Activated CD4-positive, alpha-beta T cell treated with anti-CD3 and anti-CD28 coated beads for 36 hours (primary cell): ENCODE measurements around the gene FNDC3B. TPM values are rescaled to one million over a fixed set of nuclear protein-coding genes. Genes with fewer than 3 reads are reported as not detected.

ENCODE experiments used
- ATAC-seq: fragments of 200-7000 bp; cut with Tn5 transposase; one replicate; pipeline ENCODE4 v1.10.0; 2021; ENCODE audit warnings: mild to moderate bottlenecking, moderate library complexity
- CTCF ChIA-PET: fragments of 350-600 bp; sonication (Branson Sonifier 250); formaldehyde crosslinking; loops from one replicate; lab custom pipeline; 2021; ENCODE audit warnings: antibody characterized with exemption; lab: Charles Lee
- POLR2A ChIA-PET: fragments of 350-600 bp; sonication (Branson Sonifier 250); formaldehyde crosslinking; loops from one replicate; lab custom pipeline; 2021; ENCODE audit warnings: antibody characterized with exemption, inconsistent platforms; lab: Charles Lee
- DNase-seq: peaks from one replicate; pipeline ENCODE4 v3.0.0-alpha.2; 2020
- H3K27ac Mint-ChIP-seq: one replicate; pipeline ENCODE4 v1.8.0; 2021; ENCODE audit warnings: mixed read lengths
- H3K27me3 Mint-ChIP-seq: one replicate; pipeline ENCODE4 v1.8.0; 2021; ENCODE audit warnings: mixed read lengths
- H3K36me3 Mint-ChIP-seq: one replicate; pipeline ENCODE4 v1.8.0; 2021; ENCODE audit warnings: low read depth, mixed read lengths
- H3K4me1 Mint-ChIP-seq: one replicate; pipeline ENCODE4 v1.8.0; 2021; ENCODE audit warnings: mixed read lengths
- H3K4me3 Mint-ChIP-seq: one replicate; pipeline ENCODE4 v1.8.0; 2021; ENCODE audit warnings: mild to moderate bottlenecking, moderate library complexity, mixed read lengths
- H3K9me3 Mint-ChIP-seq: one replicate; pipeline ENCODE4 v1.8.0; 2021; ENCODE audit warnings: low read depth, mixed read lengths
- intact Hi-C, 2 experiments: fragments of 100-400 bp; cut with DNase I in 1 of 2; cut with micrococcal nuclease in 1 of 2; formaldehyde crosslinking; loops; one replicate each; pipeline versions ENCODE4 v1.14.2 to v1.15.1; 2022 to 2024; cut with DNase I, micrococcal nuclease
- total RNA-seq, 2 experiments: library from RNA; stranded (reverse); gene quantifications; one replicate each; pipeline ENCODE4 v1.2.3, GENCODE V29; 2021

FNDC3B gene
- total RNA-seq, 2 experiments from 2014 or later = 10.5 to 14.2 TPM

DNA sequence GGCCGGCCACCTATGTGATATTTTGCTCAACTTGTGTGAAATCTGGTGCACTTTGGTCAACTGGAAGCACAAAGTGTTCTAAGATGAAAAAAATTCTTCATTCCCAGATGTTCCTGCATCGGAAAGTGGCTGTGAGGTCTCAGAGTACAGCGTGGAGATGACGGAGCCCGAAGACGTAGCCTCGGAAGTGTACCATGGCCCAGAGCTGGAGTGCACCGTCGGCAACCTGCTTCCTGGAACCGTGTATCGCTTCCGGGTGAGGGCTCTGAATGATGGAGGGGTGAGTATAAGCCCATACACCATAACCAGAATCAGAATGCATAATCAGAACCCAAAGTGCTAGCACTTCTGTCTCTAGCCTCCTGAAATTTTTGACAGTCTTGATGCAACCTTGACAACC lies 304.6 kb downstream of the FNDC3B start:
- no peaks in the 10 kb centered on the region for H3K9me3 Mint-ChIP-seq
- H3K36me3 Mint-ChIP-seq = peaks cover 32% of the 10 kb centered on the region
- POLR2A ChIA-PET = no interaction called here
- H3K4me1 Mint-ChIP-seq = no peaks in the 10 kb centered on the region
- DNase-seq (no peak), ATAC-seq (no peak)
- no peak overlapping the region for H3K27ac Mint-ChIP-seq
- CTCF ChIA-PET = interaction anchor here (0.6 to 3.9 kb wide), 3 partner anchors 11 to 514 kb away, joined by 3 to 35 read pairs (median 13); no protein-coding TSS in a partner anchor
- intact Hi-C loops = loop anchor here (5.0 kb wide), 2 partner anchors 572 to 697 kb away; no protein-coding TSS in a partner anchor
- no peak overlapping the region for H3K4me3 Mint-ChIP-seq
- no peaks in the 10 kb centered on the region for H3K27me3 Mint-ChIP-seq

DNA sequence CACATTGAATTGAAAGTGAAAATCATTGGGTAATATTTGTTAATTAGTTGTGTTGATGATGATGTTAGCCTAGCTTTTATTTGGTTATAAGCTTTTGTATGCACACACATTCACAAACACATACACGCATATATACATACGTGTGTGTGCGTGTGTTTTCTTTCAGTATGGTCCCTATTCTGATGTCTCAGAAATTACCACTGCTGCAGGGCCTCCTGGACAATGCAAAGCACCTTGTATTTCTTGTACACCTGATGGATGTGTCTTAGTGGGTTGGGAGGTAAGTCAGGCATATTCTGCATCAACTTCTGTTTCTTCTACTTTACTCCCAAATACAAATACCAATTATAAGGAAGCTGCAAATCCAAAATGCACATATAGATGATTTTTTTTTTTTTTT lies 306.8 kb downstream of the FNDC3B start:
- Mint-ChIP-seq H3K27me3 (no peaks in the 10 kb centered on the region), H3K9me3 (no peaks in the 10 kb centered on the region), H3K36me3 (peaks cover 36% of the 10 kb centered on the region), H3K4me3 (no peak overlapping the region), H3K4me1 (no peaks in the 10 kb centered on the region), H3K27ac (no peak overlapping the region)
- intact Hi-C loops = no loop called here
- POLR2A ChIA-PET = no interaction called here
- no peak for DNase-seq
- no peak for ATAC-seq
- CTCF ChIA-PET = interaction anchor here (1.2 kb wide), 1 partner anchor 14 kb away, joined by 5 read pairs; no protein-coding TSS in a partner anchor

DNA sequence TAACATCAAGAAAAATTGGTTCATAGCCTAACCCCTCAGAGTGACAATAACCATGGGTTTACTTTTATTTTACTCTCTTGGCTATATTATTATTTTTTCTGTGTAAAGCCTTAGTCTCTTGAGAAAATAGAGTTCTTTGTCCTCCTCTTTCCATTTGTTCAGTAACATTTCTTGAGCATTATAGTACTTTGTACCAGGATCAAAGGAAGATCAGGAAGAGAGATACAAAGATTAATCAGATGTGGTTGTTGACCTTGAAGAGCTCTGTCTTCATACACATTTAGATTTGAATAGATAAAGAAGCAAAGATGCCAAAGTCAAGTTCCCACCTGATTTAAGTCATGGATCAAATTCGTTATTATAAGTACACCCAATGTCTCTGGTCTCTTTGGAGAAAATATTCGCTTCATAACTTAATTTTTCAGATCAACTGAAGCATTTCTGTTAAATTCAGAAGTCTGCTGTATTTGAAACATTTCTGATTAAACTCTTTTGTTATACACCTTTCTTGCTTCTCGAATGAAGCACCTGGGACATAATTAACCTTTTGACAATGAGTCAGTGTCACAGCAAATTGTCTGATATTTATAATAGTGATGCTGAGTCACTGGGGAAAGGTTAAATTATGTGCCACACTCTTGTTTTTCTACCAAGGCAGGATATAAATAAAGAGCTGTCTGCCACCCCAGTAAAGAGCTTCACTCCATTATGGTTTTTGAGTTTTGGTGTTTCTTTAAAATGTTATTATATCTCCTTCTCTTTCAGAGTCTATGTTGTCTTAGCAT lies 308.7 kb downstream of the FNDC3B start:
- Mint-ChIP-seq H3K27ac (no peak overlapping the region), H3K4me3 (no peak overlapping the region), H3K36me3 (peaks cover 43% of the 10 kb centered on the region), H3K4me1 (no peaks in the 10 kb centered on the region), H3K27me3 (no peaks in the 10 kb centered on the region), H3K9me3 (no peaks in the 10 kb centered on the region)
- ChIA-PET POLR2A (no interaction called here), CTCF (interaction anchor here (0.6 to 1.8 kb wide), 5 partner anchors 9 to 361 kb away, joined by 3 to 5 read pairs (median 4); no protein-coding TSS in a partner anchor)
- intact Hi-C loops = no loop called here
- DNase-seq = no peak
- ATAC-seq = no peak

DNA sequence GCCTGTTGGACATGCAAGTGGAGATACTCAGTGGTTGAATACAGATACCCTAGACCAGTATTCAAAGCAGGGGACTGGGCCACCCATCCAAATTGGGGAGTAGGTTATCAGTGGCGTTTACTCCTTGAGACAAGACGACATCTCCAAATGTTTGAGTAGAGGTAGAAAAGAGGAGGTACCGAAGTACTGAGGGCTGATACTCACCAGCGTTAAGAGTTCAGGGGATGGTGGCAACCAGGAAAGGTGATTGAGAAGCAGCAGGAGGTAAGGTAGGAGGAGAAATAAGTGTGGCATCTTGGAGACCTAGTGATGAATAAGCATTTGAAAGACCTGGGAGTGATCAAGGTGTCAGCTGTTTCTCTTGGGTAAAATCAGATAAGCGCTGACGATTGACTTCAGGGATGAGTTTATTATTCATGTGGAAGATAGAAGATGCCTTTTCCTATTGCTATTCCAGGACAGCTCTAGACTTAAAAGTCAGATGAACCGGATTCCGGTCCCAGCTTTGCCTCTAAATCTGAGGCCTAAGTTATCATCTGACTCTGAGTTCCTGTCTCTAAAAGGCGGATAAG lies 312.6 kb downstream of the FNDC3B start:
- no peak overlapping the region for H3K27ac Mint-ChIP-seq
- DNase-seq (no peak), ATAC-seq (no peak)
- H3K4me3 Mint-ChIP-seq = no peak overlapping the region
- H3K9me3 Mint-ChIP-seq = no peaks in the 10 kb centered on the region
- H3K4me1 Mint-ChIP-seq = no peaks in the 10 kb centered on the region
- CTCF ChIA-PET = interaction anchor here (2.7 kb wide), 1 partner anchor 10 kb away, joined by 15 read pairs; no protein-coding TSS in a partner anchor
- peaks cover 35% of the 10 kb centered on the region for H3K36me3 Mint-ChIP-seq
- intact Hi-C loops = no loop called here
- POLR2A ChIA-PET = no interaction called here
- H3K27me3 Mint-ChIP-seq = no peaks in the 10 kb centered on the region

DNA sequence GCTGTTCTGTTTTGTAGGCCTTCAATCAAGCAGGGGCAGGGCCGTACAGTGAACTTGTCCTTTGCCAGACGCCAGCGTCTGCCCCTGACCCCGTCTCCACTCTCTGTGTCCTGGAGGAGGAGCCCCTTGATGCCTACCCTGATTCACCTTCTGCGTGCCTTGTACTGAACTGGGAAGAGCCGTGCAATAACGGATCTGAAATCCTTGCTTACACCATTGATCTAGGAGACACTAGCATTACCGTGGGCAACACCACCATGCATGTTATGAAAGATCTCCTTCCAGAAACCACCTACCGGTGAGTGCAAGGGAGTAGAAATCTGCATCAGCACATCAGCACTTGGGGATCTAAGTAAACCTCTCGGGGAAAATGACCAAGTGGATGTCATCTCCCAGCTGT lies 313.4 kb downstream of the FNDC3B start:
- ChIA-PET POLR2A (no interaction called here), CTCF (interaction anchor here (0.6 to 2.2 kb wide), 3 partner anchors 11 to 836 kb away, joined by 3 to 12 read pairs (median 4); no protein-coding TSS in a partner anchor)
- no peaks in the 10 kb centered on the region for H3K9me3 Mint-ChIP-seq
- no peak for ATAC-seq
- H3K4me3 Mint-ChIP-seq = no peak overlapping the region
- H3K4me1 Mint-ChIP-seq = no peaks in the 10 kb centered on the region
- intact Hi-C loops = no loop called here
- DNase-seq = no peak
- H3K36me3 Mint-ChIP-seq = peaks cover 34% of the 10 kb centered on the region
- no peak overlapping the region for H3K27ac Mint-ChIP-seq
- no peaks in the 10 kb centered on the region for H3K27me3 Mint-ChIP-seq

DNA sequence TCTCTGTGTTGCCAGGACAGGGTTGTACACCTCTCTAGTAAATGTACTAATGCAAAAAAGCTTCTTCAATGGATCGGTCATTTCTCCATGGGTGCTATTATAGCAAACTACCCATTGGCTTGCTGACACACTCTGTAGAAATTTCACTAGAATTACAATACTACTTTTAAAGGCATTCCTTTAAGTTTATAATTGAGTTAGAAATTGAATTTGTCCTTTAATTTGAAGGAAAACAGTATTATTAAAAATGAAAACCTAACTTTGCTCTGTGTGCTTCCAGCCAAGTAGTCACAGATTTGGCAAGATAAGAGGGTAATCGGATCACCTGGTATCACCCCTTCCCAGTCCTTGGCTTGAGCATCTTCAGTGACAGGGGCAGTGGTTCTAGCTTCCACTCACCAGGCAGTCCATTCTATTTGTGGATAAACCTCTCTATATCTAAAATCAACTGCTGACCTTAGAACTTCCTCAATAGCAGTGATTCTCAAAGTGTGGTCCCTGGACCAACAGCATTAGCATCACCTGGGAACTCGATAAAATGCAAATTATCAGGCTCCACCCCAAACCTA lies 315.6 kb downstream of the FNDC3B start:
- intact Hi-C loops = no loop called here
- Mint-ChIP-seq H3K4me1 (no peaks in the 10 kb centered on the region), H3K27ac (no peak overlapping the region), H3K4me3 (no peak overlapping the region), H3K36me3 (peaks cover 24% of the 10 kb centered on the region), H3K27me3 (no peaks in the 10 kb centered on the region), H3K9me3 (no peaks in the 10 kb centered on the region)
- DNase-seq (no peak), ATAC-seq (no peak)
- POLR2A ChIA-PET = no interaction called here
- CTCF ChIA-PET = interaction anchor here (1.3 to 2.2 kb wide), 2 partner anchors 14 to 23 kb away, joined by 4 to 12 read pairs; no protein-coding TSS in a partner anchor

DNA sequence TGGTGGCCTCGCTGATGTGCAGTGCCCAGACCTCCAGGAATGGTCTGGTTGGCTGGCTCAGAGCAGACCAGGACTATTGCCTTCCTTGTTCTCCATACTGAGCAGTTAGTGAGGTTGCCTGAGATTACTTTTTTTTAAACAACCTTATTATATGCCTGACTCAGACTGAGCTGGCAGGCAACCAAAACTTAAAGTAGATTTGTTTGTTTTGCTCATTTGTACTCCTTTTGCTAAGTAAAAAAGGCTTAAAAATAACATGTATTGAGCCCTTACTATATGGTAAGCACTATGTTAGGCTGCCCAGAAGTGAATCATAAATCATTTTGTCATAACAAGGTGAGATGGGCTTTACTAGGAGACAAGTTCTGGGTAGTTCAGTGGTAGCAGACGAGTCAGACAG lies 316.5 kb downstream of the FNDC3B start:
- Mint-ChIP-seq H3K4me1 (no peaks in the 10 kb centered on the region), H3K4me3 (no peak overlapping the region), H3K27me3 (no peaks in the 10 kb centered on the region), H3K27ac (no peak overlapping the region), H3K9me3 (no peaks in the 10 kb centered on the region), H3K36me3 (peaks cover 28% of the 10 kb centered on the region)
- ATAC-seq (no peak), DNase-seq (no peak)
- intact Hi-C loops = no loop called here
- CTCF ChIA-PET = interaction anchor here (1.0 to 1.5 kb wide), 2 partner anchors 14 to 240 kb away, joined by 4 read pairs; no protein-coding TSS in a partner anchor
- POLR2A ChIA-PET = no interaction called here

DNA sequence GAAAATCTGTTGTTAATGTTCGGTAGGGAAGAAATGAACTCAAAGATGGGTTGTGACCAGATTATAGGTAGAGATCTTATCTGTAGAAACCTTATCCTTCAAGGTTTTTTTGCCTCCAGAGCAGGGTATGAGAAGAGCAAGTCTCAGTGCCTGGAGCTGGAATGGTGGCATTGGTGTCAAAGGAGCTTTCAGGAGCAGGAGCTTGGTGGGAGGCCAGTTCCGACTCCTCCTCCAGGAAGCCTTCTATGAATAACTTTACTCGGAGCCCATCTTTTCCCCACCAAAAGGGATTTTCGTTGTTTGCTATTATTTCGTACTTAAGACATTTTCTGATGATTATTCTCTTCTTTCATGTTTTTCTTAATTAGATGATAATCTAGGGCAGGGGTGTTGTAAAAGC lies 317.0 kb downstream of the FNDC3B start:
- ChIA-PET POLR2A (no interaction called here), CTCF (interaction anchor here (1.0 to 1.5 kb wide), 3 partner anchors 8 to 240 kb away, joined by 4 read pairs; no protein-coding TSS in a partner anchor)
- intact Hi-C loops = no loop called here
- Mint-ChIP-seq H3K9me3 (no peaks in the 10 kb centered on the region), H3K27me3 (no peaks in the 10 kb centered on the region), H3K27ac (no peak overlapping the region), H3K4me1 (no peaks in the 10 kb centered on the region), H3K36me3 (peaks cover 29% of the 10 kb centered on the region), H3K4me3 (no peak overlapping the region)
- ATAC-seq = no peak
- DNase-seq = no peak

DNA sequence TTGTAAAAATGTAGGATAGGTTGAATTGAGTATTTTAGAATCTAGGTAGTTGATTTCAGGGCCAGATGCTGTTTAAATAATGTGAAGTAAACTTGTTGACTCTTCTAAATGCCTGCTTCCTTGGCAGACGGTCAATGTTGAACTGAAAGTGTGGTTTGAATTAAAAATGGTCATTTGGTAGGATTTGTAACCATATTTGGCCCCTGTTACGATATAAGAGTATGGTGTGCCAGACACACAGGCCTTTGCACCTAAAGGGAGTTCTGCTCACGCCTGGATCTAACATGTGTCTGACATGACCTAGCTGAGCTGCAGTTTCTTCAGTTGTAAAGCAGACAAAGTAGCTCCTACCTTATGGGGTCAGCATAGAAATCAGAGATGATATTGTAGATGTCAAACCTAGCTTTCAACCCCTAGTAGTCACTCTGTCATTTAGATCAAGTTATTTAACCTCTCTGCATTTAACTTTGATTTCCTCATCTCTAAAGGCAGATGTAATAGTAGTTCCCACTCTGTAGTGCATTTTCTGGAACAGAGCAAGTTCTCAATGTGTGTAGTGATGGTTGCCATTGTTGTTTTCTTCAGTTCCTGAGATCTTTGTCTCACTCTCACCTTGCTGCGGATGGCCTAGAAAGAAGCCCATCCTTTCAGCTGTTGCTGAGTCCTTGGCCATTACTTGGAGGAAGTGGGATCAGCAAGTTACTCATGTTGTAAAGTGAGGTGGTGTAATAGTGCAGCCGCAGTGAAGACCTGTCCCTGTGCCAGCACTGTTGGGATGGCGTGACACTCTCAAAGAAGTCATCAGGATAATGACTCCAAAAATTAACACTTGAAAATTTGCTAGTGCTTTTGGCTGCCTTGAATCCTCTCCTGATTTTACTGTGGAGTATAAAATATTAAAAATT lies 318.7 kb downstream of the FNDC3B start:
- DNase-seq (no peak), ATAC-seq (no peak)
- ChIA-PET CTCF (interaction anchor here (0.5 to 1.5 kb wide), 4 partner anchors 10 to 526 kb away, joined by 3 to 4 read pairs (median 4); no protein-coding TSS in a partner anchor), POLR2A (no interaction called here)
- Mint-ChIP-seq H3K4me3 (no peak overlapping the region), H3K4me1 (no peaks in the 10 kb centered on the region), H3K27me3 (no peaks in the 10 kb centered on the region), H3K9me3 (no peaks in the 10 kb centered on the region), H3K36me3 (peaks cover 28% of the 10 kb centered on the region), H3K27ac (no peak overlapping the region)
- intact Hi-C loops = no loop called here

DNA sequence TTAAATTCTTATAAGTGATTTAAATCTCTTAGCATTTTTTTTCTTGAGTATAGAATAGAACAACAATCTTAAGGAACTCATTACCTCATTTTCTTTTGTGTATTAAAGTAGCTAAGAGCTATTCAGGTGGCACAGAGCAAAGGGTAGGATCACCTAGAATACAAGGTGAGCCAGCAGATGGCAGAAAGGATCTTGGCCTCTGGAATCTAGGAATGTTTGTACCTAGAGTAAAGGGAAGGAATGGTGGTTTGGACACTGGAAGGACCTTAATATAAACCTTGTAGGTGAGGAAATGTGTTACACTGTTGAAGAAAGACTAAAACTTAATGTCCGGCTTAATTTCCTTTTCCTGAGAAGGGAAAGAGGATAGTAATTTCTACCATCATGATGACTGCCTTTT lies 319.9 kb downstream of the FNDC3B start:
- Mint-ChIP-seq H3K4me1 (no peaks in the 10 kb centered on the region), H3K36me3 (peaks cover 28% of the 10 kb centered on the region), H3K27me3 (no peaks in the 10 kb centered on the region), H3K4me3 (no peak overlapping the region), H3K9me3 (no peaks in the 10 kb centered on the region), H3K27ac (no peak overlapping the region)
- DNase-seq (no peak), ATAC-seq (no peak)
- ChIA-PET POLR2A (no interaction called here), CTCF (interaction anchor here (0.7 kb wide), 1 partner anchor 19 kb away, joined by 4 read pairs; no protein-coding TSS in a partner anchor)
- intact Hi-C loops = no loop called here

DNA sequence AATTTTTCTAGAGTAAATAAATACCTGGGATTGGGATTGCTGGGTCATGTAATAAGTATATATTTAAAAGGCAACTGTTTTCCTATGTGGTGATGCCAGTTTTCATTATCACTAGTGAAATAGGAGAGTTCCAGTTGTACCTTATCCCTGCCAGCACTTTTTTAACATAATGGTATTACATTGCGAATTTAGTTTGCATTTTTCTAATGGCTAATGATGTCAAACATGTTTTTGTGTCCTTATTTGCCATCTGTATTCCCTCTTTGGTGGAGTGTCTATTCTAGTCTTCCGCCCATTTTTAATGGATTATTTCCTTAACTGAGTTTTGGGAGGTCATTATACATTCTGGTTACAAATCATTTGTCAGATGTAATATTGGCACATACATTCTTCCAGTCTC lies 320.6 kb downstream of the FNDC3B start:
- H3K27ac Mint-ChIP-seq = no peak overlapping the region
- H3K36me3 Mint-ChIP-seq = peaks cover 32% of the 10 kb centered on the region
- ChIA-PET CTCF (no interaction called here), POLR2A (no interaction called here)
- H3K27me3 Mint-ChIP-seq = no peaks in the 10 kb centered on the region
- no peak overlapping the region for H3K4me3 Mint-ChIP-seq
- intact Hi-C loops = no loop called here
- no peaks in the 10 kb centered on the region for H3K4me1 Mint-ChIP-seq
- H3K9me3 Mint-ChIP-seq = no peaks in the 10 kb centered on the region
- no peak for ATAC-seq
- DNase-seq = no peak
